Measurements from ENCODE around the gene KMT2C. TPM values are rescaled to one million over a fixed set of nuclear protein-coding genes. Genes with fewer than 3 reads are reported as not detected.
A peak's percentile ranks its signal among the peaks of the same experiment; 100 is the strongest.

The KMT2C gene
- total and polyA plus RNA-seq, 2 of the 13 experiments (the other 11 are each of a cell fraction or from before 2014, with no cell fraction given): 7.1 to 14.4 TPM

DNA sequence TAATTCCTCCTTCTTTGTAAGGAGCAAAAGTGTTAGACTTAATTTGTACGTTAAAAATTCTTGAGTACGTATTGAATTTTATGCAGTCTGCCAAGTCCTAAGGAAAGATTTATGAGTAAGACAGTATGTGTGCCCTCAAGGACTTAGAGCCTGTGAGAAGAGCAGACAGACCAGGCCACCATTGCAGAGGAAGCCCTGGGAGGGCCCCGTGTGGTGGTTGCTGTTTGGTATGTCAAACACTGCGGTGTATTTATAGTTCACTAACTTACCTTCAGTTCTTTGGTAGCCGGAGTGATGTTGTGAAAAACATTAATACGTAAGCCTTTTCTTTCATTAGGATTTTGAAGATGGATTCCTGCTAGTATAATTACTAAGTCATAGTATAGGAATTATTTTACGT, 327.4 kb downstream of the KMT2C start:
- Histone ChIP-seq H3K9me3 (ENCODE audit: low read length) (no peaks in the 10 kb centered on the region), H3K27ac (ENCODE audit: extremely low read length, insufficient read depth, low read length) (no peak overlapping the region), H3K4me3 (replicated peaks in 1 of 3; ENCODE audit: insufficient read depth in 1 of 3, low read depth in 2 of 3, low read length in 3 of 3) (no peak overlapping the region), H3K4me2 (ENCODE audit: low read depth, low read length) (no peak overlapping the region), H3K27me3 (ENCODE audit: control insufficient read depth in 1 of 2, insufficient read depth in 2 of 2, low read length in 2 of 2) (no peaks in the 10 kb centered on the region), H3K4me1 (ENCODE audit: insufficient read depth, low read length) (no peaks in the 10 kb centered on the region), H3K9ac (ENCODE audit: insufficient read depth, low read depth, low read length) (no peak overlapping the region), H3K79me2 (ENCODE audit: insufficient read depth, low read length) (no peaks in the 10 kb centered on the region), H2AFZ (ENCODE audit: low read length) (no peak overlapping the region), H4K20me1 (ENCODE audit: insufficient read depth, low read length) (no peaks in the 10 kb centered on the region), H3K36me3 (replicated peaks in 1 of 2; ENCODE audit: control insufficient read depth in 1 of 2, insufficient read depth in 2 of 2, low read length in 2 of 2) (peaks cover 0 to 7% of the 10 kb centered on the region in 2 experiments; a peak in 2 of 5 replicates)
- ChIA-PET POLR2A (no interaction called here), CTCF (ENCODE audit: low intra/inter-chr PET ratio, low total read pairs) (no interaction called here)
- in situ Hi-C loops (cut with HindIII; ENCODE audit: extremely low pct_ligation_motif_present, low pct_unique_long_range_greater_than_20kb): no loop called here
- no peak for FAIRE-seq
- intact Hi-C loops (cut with micrococcal nuclease; ENCODE audit: unreplicated experiment): no loop called here
- TF ChIP-seq ZSCAN29 (CRISPR knock-in tag; conservative IDR thresholded peaks at IDR 0.05): no peak
- TF ChIP-seq FOXP1 (IDR thresholded peaks at IDR 0.05): no peak
- TF ChIP-seq FOXP1 (CRISPR knock-in tag; IDR thresholded peaks at IDR 0.05): no peak
- TF ChIP-seq, protein P1, sequence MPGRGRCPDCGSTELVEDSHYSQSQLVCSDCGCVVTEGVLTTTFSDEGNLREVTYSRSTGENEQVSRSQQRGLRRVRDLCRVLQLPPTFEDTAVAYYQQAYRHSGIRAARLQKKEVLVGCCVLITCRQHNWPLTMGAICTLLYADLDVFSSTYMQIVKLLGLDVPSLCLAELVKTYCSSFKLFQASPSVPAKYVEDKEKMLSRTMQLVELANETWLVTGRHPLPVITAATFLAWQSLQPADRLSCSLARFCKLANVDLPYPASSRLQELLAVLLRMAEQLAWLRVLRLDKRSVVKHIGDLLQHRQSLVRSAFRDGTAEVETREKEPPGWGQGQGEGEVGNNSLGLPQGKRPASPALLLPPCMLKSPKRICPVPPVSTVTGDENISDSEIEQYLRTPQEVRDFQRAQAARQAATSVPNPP (CRISPR knock-in tag; IDR thresholded peaks at IDR 0.05): no peak
- TF ChIP-seq, protein P2, sequence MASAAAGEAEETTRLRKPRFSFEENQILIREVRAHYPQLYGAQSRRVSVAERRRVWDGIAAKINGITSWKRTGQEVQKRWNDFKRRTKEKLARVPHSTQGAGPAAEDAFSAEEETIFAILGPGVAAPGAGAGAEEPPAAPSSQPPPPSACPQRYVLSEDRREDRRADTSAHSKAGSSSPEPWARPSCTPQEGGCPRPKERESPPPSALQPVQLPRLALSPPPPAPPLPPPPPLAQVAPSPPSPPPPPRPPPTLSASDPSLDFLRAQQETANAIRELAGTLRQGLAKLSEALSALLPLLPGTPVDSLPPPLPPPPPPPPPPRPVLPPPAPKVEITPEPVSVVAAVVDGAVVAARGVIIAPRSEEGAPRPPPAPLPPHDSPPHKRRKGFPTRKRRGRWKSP (CRISPR knock-in tag; IDR thresholded peaks at IDR 0.05): no peak
- no peak for TF ChIP-seq GATAD2A (CRISPR knock-in tag; IDR thresholded peaks at IDR 0.05)
- TF ChIP-seq SRF (IDR thresholded peaks at IDR 0.05; ENCODE audit: low read depth, low read length): no peak
- TF ChIP-seq, protein P3, sequence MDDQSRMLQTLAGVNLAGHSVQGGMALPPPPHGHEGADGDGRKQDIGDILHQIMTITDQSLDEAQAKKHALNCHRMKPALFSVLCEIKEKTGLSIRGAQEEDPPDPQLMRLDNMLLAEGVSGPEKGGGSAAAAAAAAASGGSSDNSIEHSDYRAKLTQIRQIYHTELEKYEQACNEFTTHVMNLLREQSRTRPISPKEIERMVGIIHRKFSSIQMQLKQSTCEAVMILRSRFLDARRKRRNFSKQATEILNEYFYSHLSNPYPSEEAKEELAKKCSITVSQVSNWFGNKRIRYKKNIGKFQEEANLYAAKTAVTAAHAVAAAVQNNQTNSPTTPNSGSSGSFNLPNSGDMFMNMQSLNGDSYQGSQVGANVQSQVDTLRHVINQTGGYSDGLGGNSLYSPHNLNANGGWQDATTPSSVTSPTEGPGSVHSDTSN (CRISPR knock-in tag; IDR thresholded peaks at IDR 0.05; ENCODE audit: borderline replicate concordance): no peak
- BruUV-seq (replicated peaks): no TSS peak
- 88% methylated on average over 7 of the region's 7 CpGs for WGBS (ENCODE audit: low lambda C conversion rate)
- DNase-seq (ENCODE audit: low spot score): no peak
- ATAC-seq: peak; percentile 50; the same call in 1 of the 3 replicates
